HG03196 (cell line): ENCODE results near the gene ZNHIT2.

Source experiments
- ATAC-seq: cut with Tn5 transposase; IDR thresholded peaks from one replicate; pipeline ENCODE4 v1.9.1; 2021; ENCODE audit not compliant: unreplicated experiment

The ZNHIT2 gene

DNA sequence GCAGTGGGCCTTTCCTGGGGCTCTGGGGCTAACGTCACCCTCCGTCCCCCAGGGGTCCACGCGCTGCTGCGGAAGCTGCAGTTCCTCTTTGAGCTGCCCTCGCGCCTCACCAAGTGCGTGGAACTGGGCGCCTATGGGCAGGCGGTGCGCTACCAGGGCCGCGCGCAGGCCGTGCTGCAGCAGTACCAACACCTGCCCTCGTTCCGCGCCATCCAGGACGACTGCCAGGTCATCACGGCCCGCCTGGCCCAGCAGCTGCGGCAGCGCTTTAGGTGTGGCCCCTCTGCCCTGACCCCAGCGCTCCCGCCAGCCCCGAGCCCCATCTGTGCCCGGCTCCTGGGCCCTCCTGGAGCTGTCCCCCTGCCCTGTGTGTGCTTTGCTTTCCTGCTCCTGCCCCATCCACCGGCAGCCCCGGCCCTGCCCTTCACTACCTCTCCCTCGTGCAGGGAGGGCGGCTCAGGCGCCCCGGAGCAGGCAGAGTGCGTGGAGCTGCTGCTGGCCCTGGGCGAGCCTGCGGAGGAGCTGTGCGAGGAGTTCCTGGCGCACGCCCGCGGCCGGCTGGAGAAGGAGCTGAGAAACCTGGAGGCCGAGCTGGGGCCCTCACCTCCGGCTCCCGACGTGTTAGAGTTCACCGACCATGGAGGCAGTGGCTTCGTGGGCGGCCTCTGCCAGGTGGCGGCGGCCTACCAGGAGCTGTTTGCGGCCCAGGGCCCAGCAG lies 9.6 kb downstream of the ZNHIT2 start:
- no peak for ATAC-seq

DNA sequence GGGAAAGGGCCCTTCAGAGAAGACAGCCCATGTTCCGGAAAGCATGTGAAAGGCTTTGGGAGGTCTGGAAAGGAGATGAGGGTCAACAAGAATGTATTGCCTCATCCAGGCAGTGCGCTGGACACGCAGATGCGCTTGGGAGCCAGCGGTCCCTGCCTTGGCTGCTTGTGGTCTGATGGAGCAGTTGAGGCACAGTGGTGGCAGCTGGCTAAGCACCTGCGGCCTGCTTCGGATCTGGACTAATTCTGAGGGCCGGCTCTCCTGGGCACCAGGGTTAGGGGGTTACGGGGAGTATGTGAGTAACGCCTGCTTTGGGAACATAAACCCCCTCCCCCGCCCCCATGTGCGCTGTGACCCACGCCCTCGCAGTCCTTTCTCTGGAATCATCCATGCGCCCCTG lies 10.4 kb downstream of the ZNHIT2 start:
- no peak for ATAC-seq

DNA sequence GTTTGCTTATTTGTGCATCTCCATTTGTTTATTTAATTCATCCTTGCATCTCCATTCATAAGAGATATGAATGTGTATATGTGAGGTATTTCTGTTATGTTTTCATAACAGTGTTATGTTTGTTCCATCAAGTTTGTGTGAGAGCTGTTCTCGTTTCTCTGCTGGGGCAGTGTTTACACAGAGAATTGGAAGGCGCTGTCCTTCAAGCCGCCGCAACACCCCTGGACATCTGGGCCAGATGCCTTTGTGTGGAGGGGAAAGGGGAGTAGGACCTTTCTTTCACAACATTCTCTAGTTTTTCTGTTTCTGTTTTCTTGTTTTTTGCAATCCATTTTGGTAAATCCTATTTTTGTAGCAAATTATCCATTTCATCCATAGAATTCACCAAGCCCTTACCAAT lies 12.9 kb downstream of the ZNHIT2 start:
- ATAC-seq, result no peak

DNA sequence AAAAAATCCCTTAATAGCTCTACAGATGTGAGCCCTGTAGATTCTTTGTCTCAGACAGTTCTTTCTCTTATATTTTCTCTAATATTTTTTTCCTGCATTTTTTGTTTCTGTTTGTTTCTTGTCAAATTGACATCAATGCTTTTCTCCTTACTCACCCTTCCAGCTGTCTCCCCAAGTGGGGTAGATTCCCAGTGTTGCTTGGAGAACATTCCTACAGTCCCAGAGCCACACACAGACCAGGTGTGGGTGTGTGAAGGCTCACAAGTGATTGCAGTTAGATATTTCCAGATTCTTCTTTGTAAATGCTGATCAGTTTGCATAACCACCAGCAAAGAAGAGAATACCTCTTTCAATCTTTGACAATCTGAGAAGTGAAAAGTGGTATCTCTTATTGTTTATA lies 14.0 kb downstream of the ZNHIT2 start:
- ATAC-seq, result no peak

GRCh38 chr11:65102142-65103095 lies 15.1 kb downstream of the ZNHIT2 start:
- ATAC-seq, result no peak

DNA sequence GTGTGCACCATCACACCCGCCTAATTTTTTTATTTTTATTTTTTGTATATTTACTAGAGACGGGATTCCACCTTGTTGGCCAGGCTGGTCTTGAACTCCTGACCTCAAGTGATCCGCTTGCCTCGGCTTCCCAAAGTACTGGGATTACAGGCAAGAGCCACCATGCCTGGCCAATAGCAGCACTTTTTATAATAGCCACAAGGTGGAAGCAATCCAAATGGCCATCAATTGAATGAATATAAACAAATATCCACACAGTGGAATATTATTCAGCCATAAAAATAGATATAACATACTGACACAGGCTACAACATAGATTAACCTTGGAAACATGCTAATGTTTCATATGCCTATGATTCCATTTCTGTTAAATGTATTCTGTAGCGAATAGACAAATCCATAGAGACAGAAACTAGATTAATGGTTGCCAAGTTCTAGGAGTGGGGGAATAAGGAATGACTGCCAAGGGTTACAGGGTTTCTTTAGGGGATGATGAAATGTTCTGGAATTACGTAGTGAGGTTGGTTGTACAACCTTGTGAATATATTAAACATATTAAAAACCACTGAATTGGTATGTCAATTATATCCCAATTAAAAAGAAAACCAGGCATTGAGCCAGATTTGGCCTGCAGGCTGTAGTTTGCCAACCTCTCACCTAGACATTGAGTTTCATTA lies 16.7 kb downstream of the ZNHIT2 start:
- no peak for ATAC-seq

DNA sequence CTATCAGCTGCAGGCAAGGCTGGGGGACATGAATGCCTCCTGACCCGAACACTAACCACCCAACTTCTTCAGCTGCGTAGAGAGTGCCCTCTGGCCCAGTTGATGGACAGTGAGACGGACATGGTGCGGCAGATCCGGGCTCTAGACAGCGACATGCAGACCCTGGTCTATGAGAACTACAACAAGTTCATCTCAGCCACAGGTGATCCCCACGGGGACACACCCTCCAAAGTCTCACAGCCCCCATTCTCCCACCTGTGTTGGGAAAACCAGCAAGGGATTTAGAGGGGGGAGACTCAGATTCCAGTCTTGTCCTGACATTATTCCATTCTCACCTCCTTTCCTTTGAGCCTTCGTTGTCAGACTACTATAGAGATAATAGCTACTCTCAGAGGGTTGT lies 20.6 kb downstream of the ZNHIT2 start:
- ATAC-seq, result no peak

- ATAC-seq, result peak; percentile 67
Measured at GRCh38 chr11:65095974-65096806, 21.3 kb downstream of the ZNHIT2 start, which contains the start of gene VPS51. Gene VPS51 (plus strand): TSS chr11:65096214. CDS start chr11:65096251, 37 bp downstream.

GRCh38 chr11:65095427-65095826 lies 22.1 kb downstream of the ZNHIT2 start:
- ATAC-seq, result no peak

GRCh38 chr11:65090628-65091027 lies 26.9 kb downstream of the ZNHIT2 start:
- no peak for ATAC-seq

GRCh38 chr11:65089621-65090020 lies 27.9 kb downstream of the ZNHIT2 start:
- ATAC-seq, result no peak

DNA sequence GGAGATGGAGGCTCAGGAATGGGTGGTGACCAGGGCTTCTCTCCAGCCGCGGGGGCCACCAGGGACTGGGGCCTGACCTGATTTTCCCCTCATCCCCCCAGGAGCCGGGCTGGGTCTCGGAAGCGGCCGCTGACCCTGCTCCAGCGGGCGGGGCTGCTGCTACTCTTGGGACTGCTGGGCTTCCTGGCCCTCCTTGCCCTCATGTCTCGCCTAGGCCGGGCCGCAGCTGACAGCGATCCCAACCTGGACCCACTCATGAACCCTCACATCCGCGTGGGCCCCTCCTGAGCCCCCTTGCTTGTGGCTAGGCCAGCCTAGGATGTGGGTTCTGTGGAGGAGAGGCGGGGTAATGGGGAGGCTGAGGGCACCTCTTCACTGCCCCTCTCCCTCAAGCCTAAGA lies 29.7 kb downstream of the ZNHIT2 start:
- ATAC-seq, result no peak

- ATAC-seq, result no peak
Measured at GRCh38 chr11:65087216-65087615, 30.3 kb downstream of the ZNHIT2 start.

DNA sequence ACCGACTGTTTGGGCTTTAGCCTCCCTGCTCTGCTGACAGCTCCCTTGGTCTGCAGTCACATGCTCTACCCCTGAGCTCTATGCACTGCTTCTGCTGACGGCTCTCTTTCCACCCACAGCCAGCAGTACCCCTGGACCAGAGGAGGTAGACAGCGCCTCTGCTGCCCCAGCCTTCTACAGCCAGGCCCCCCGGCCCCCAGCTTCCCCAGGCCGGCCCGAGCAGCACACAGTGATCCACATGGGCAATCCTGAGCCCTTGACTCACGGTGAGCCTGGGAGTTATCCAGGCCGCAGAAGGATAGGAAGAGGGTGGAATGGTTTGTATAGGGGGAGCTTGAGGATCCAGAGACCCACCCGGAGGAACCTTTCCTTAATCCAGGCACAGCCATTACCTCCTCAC lies 30.7 kb downstream of the ZNHIT2 start:
- ATAC-seq, result no peak

- no peak for ATAC-seq
Measured at GRCh38 chr11:65085446-65085845, 32.1 kb downstream of the ZNHIT2 start.

DNA sequence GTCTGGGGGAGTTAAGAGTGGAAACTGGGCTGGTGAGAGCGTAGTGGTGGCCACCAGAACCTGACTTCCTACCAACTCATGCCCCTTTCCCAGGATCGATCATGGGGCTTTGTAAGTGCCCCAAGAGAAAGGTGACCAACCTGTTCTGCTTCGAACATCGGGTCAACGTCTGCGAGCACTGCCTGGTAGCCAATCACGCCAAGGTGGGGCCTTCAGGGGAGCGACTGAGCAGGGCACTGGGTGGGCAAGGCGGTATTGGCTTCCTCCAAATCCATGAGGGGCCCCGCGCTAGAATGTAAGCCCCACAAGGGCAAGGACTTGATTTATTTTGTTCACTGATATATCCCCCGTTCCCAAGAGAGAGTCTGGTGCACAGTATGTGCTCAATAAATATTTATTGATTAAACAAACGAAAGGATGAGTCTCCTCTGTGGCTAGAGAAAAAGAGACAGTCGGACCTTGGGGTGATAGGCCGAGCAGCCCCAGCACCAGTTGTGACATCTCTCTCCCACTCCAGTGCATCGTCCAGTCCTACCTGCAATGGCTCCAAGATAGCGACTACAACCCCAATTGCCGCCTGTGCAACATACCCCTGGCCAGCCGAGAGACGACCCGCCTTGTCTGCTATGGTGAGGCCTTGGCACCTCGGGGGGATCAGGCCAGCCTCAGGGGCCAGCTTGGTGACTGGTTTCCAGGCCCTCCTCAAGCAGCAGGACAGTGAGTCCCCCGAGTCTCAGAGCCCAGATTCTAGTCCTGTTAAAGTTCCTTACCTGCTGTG lies 32.7 kb downstream of the ZNHIT2 start:
- ATAC-seq, result no peak

- peak; percentile 78 for ATAC-seq
Measured at GRCh38 chr11:65083834-65084597, 33.5 kb downstream of the ZNHIT2 start, which contains the start of the genes CDCA5 and ZFPL1. Gene CDCA5 (minus strand): TSS chr11:65084040. CDS start chr11:65083978, 62 bp downstream. Gene ZFPL1 (plus strand): TSS chr11:65084222. CDS start chr11:65084699, 477 bp downstream.

DNA sequence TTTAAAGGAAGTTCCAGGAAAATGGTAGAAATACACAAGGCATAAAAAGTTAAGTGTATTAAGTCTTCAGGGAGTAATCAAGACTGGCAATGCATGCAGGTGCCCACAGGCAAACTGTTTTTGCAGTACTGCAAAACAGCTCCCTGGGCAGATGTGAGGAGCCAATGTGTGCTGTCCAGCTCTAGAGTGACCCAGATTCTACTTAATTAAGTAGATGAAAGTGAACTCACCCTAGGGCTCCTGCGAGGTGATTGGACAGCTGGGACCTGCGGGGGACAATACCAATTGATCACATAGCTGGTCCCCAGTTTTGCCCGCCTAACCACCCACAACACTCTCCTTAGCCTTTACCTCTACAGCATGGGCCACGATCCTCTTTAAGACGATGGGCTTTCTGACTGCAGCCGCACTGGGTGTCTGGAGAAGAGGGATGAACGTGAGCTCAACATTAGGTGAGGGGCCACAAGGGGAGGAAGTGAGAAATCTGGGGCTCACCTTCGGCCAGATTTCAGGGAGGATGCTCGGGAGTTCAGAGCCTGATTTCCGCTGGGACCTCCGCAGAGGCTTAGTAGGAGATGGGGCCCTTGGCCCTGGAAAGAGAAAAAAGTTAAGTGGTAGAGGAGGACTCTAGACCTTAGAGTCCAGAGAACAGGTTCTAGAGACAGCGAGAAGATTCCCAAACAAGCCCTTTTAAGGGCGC lies 34.2 kb downstream of the ZNHIT2 start:
- ATAC-seq, result peak; percentile 14
